ENCODE measurements around the gene ZNF10. TPM values are rescaled to one million over a fixed set of nuclear protein-coding genes. Genes with fewer than 3 reads are reported as not detected.

ZNF10 gene
- total and polyA plus RNA-seq, 4 donors, result 3.2 to 26.2 (median 6.8) TPM

GRCh38 chr12:133165776-133166175, 35.3 kb downstream of the ZNF10 start:
- Histone ChIP-seq H3K9ac (ENCODE audit: insufficient read depth in 1 of 2, low read length in 2 of 2) (no peak overlapping the region), H3K27ac (ENCODE audit: low read depth in 1 of 2, low read length in 1 of 2) (no peak overlapping the region), H3K4me1 (ENCODE audit: control insufficient read depth in 5 of 5, insufficient read depth in 5 of 5, low read length in 5 of 5) (no peaks in the 10 kb centered on the region), H3K36me3 (ENCODE audit: control insufficient read depth in 4 of 4, insufficient read depth in 4 of 4, low read length in 4 of 4) (no peaks in the 10 kb centered on the region), H3K4me3 (no peak overlapping the region), H3K9me3 (ENCODE audit: control insufficient read depth in 4 of 4, insufficient read depth in 3 of 4, low read length in 3 of 4) (peaks cover 0 to 29% (median 18%) of the 10 kb centered on the region in 4 donors), H3K27me3 (ENCODE audit: control insufficient read depth in 3 of 3, insufficient read depth in 3 of 3, low read length in 2 of 3) (no peaks in the 10 kb centered on the region)
- 93 to 96% methylated on average over 3 of the region's 3 CpGs for WGBS, 2 donors
- no peak for ATAC-seq (ENCODE audit: insufficient read depth, low FRiP score)
- DNase-seq, result no peak
- TF ChIP-seq CTCF (IDR thresholded peaks at IDR 0.05; ENCODE audit: control extremely low read depth, extremely low read depth), result no peak

- Histone ChIP-seq H3K4me1 (ENCODE audit: control insufficient read depth in 5 of 5, insufficient read depth in 5 of 5, low read length in 5 of 5) (no peaks in the 10 kb centered on the region), H3K27me3 (ENCODE audit: control insufficient read depth in 3 of 3, insufficient read depth in 3 of 3, low read length in 2 of 3) (no peaks in the 10 kb centered on the region), H3K4me3 (no peak overlapping the region), H3K9me3 (ENCODE audit: control insufficient read depth in 4 of 4, insufficient read depth in 3 of 4, low read length in 3 of 4) (peaks cover 0 to 31% (median 18%) of the 10 kb centered on the region in 4 donors), H3K27ac (ENCODE audit: low read depth in 1 of 2, low read length in 1 of 2) (no peak overlapping the region), H3K36me3 (ENCODE audit: control insufficient read depth in 4 of 4, insufficient read depth in 4 of 4, low read length in 4 of 4) (no peaks in the 10 kb centered on the region), H3K9ac (ENCODE audit: insufficient read depth in 1 of 2, low read length in 2 of 2) (no peak overlapping the region)
- no peak for TF ChIP-seq CTCF (IDR thresholded peaks at IDR 0.05; ENCODE audit: control extremely low read depth, extremely low read depth)
- ATAC-seq (ENCODE audit: insufficient read depth, low FRiP score) (no peak), DNase-seq (no peak)
- 88 to 100% methylated on average over 1 of the region's 1 CpG for WGBS, 2 donors
Observed at GRCh38 chr12:133172491-133172890, 42.1 kb downstream of the ZNF10 start.

- Histone ChIP-seq H3K4me1 (ENCODE audit: control insufficient read depth in 5 of 5, insufficient read depth in 5 of 5, low read length in 5 of 5) (no peaks in the 10 kb centered on the region), H3K9me3 (ENCODE audit: control insufficient read depth in 4 of 4, insufficient read depth in 3 of 4, low read length in 3 of 4) (peaks cover 0 to 32% (median 17%) of the 10 kb centered on the region in 4 donors), H3K27ac (ENCODE audit: low read depth in 1 of 2, low read length in 1 of 2) (no peak overlapping the region), H3K36me3 (ENCODE audit: control insufficient read depth in 4 of 4, insufficient read depth in 4 of 4, low read length in 4 of 4) (no peaks in the 10 kb centered on the region), H3K27me3 (ENCODE audit: control insufficient read depth in 3 of 3, insufficient read depth in 3 of 3, low read length in 2 of 3) (no peaks in the 10 kb centered on the region), H3K4me3 (no peak overlapping the region), H3K9ac (ENCODE audit: insufficient read depth in 1 of 2, low read length in 2 of 2) (no peak overlapping the region)
- ATAC-seq (ENCODE audit: insufficient read depth, low FRiP score) (no peak), DNase-seq (no peak)
- 71 to 80% methylated on average over 1 of the region's 1 CpG for WGBS, 2 donors
- TF ChIP-seq CTCF (IDR thresholded peaks at IDR 0.05; ENCODE audit: control extremely low read depth, extremely low read depth), result no peak
Observed at GRCh38 chr12:133174901-133175300, 44.5 kb downstream of the ZNF10 start.

GRCh38 chr12:133180669-133181068, 50.2 kb downstream of the ZNF10 start:
- H3K27ac ChIP-seq (ENCODE audit: low read depth in 1 of 2, low read length in 1 of 2), result no peak overlapping the region
- peaks cover 0 to 9% (median 0%) of the 10 kb centered on the region in 5 donors for H3K4me1 ChIP-seq (ENCODE audit: control insufficient read depth in 5 of 5, insufficient read depth in 5 of 5, low read length in 5 of 5)
- DNase-seq (no peak), ATAC-seq (ENCODE audit: insufficient read depth, low FRiP score) (no peak)
- no peak for TF ChIP-seq CTCF (IDR thresholded peaks at IDR 0.05; ENCODE audit: control extremely low read depth, extremely low read depth)
- no peaks in the 10 kb centered on the region for H3K27me3 ChIP-seq (ENCODE audit: control insufficient read depth in 3 of 3, insufficient read depth in 3 of 3, low read length in 2 of 3)
- peaks cover 0 to 33% (median 23%) of the 10 kb centered on the region in 4 donors for H3K9me3 ChIP-seq (ENCODE audit: control insufficient read depth in 4 of 4, insufficient read depth in 3 of 4, low read length in 3 of 4)
- 98% methylated on average over 8 of the region's 8 CpGs for WGBS, 2 donors
- no peak overlapping the region for H3K4me3 ChIP-seq
- H3K9ac ChIP-seq (ENCODE audit: insufficient read depth in 1 of 2, low read length in 2 of 2), result no peak overlapping the region
- peaks cover 12 to 38% (median 27%) of the 10 kb centered on the region in 4 donors for H3K36me3 ChIP-seq (ENCODE audit: control insufficient read depth in 4 of 4, insufficient read depth in 4 of 4, low read length in 4 of 4)
